ENCODE data around the gene GPC3.
"Not testable (repeated sequence)": the region's sequence is repeated elsewhere in the genome, so short reads cannot be mapped to it uniquely, and the experiment has no call there.

GPC3 gene

DNA sequence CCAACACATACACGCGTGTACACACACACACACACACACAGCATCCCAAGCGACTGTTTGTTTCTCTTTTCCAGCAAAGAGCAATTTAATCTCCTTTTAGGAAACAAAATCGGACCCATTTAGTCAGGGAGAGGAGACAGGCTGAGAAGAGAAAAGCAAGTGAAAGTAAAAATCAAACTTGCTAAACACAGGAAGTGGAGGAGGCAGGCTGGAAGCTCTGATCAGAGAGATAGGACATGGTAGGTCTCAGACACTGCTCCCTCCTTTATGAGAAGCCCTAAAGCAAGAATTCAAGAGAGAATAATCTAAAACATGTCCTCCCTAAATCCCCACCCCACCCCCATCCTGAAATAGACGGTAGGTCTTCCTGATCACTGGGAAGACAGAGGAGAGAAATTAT, 62.3 kb downstream of the GPC3 start:
- DNase-seq = no peak

DNA sequence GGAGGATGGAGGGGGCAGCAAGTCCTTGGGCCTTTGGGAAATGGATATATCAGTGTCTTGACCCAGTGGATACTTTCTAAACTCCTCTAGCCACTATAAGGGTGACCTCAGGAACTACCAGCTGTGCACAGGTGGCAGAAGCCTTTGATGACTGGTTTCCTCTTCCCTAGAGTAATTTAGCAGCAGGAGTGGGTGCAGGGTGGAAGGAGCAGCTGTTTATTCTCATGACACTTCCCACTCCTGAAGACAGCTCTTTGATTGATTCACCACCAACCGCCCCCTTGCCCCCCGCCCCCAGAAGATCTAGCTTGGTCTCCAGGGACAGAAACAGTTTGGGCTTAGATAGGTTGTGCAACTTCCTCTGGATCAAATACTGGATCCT, 63.0 kb downstream of the GPC3 start:
- DNase-seq = no peak

DNA sequence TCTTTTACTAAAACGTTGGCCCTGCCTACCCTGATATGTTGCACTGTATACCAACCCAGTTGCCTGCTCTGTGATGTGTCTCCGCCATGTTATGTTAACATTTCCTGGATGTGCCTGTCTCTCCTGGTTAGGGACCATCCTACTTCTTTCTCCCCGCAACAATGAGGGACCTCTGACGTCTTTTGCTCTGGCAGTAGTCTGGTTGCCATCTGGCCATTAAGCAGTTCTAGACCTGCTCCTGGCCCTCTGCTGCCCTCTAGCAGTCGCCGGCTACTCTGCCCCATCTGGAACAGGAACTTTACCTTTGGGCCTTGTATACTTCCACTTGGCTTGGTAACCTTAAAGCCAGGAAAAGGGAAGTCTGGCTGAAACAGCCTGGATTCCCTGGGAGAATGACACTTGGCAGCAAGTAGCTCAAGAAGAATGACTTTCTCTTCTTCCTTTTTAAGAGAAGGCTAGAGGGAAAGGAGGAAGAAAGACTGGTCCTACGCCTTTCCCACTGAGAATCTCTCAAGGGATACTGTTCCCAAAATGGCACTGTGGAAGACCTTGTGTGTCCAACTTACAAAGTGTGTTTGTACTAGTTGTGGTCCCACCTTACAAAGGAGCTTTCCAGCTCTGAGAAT, 63.5 kb downstream of the GPC3 start:
- DNase-seq = no peak

DNA sequence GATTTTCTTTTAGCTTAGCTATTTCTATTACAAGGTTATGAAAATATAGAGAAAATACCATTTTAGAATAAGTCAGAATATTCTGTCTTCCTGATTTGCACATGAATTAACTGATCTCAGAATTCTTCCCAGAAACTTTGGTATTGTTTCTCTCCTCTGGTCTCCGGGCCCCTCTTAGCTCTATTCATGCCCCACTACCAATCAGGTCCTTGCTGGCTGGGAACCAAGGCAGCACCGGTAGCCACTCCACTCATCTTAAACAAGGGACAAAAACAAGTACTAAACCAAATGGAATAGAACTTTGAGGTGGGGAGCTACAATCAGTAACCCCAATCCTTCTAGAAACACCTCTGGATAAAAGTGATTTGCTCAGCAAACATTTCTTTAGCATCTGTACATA, 64.3 kb downstream of the GPC3 start:
- DNase-seq = no peak

DNA sequence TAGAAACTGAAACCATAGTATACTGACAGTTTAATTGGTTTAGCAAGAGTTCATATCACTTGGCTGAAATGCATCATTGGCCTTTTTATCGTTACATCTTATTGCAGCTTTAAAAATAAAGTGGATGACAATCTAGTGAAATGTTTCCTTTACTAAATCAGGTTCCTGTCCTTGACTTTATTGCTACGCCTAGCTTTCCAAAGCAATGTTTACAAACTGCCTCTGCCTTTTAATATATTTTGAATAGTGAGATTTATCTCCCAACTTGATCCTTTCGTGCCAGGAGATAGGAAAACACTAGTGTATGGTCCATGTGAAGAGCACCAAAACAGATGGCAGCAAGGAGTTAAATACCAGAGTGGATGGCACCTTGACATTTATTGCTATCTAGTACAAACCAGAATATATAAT, 67.0 kb downstream of the GPC3 start:
- DNase-seq = no peak

DNA sequence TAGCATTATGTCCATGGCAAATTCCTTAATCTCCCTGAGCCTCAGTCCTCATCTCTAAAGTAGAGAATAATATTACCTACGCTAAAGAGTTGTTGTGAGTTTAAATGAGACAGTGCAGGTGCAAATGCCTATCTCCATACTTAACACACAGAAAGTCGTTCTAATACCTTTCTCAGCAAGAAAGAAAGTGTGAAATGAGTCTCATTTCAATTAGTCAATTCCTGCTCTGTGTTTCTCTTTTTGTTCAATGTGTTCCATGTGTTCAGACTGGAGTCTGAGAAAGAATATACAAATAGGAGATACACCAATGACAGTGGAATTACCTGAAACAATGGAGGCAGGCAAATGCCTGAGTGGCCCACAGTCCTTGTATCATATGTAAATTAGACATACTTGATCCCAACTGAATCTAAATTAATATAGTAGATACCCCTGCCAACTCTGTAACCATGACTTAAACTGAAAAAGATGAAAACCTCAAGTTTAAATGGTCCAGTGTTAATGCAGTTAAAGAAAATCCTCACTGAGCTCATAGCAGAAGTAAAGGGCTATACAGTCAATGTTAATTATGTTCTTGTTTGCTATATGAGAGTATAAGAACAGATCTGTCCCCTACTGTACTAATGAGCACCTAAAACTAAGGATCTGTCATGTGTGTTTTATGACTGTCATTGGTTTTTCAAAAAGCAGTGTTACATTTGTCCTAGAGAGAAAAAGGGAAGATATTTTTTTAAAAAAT, 68.2 kb downstream of the GPC3 start:
- no peak for DNase-seq

DNA sequence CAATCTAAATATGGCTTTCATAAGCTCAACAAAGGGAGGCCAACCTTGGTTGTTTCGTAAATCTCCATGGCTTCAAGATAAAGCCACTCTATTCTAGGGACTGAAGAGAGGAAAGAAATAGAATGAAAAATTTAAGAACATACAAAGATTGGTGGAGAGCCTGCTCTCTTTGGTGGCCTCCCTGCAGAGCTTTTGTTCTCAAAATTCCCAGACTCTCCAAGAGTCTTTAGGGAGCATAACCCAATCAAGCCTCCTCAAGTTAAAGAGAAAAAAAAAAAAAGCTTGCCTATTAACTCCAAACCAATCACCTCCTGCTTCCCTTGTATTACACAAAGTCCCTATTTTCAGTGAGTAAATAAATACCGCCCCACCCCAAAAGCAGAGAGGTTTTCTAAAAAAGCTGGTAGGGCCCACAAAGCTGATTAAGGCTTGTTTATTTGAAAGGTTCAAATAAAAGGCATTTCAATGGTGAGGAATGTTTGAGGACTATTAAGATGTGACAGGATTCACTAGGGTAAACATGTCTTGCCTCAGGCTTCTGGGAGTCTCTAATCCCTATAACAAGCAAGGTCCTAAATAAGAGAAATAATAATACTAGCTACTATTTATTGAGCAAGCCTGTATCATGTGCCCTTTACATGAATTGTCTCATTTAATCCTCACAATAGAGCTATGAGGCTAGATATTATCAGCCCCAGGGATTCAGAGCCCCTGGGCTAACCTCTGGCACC, 71.6 kb downstream of the GPC3 start:
- no peak for DNase-seq

DNA sequence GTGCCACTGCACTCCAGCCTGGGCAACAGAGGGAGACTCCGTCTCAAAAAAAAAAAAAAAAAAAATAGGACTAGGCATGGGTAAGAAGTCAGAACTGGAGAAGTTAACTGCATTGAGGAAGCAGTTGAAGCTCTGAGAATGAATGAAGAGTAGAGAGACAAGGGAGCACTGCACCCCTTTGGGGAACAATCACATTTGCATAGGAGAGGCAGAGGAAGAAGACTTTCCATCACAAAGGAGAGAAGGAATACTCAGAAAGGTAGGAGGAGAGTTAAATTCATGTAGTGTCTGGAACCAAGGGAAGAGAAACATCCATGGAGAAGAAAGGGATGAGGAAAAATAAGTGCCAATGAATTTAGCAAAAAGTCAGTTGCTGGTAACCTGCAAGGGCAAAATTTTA, 72.4 kb downstream of the GPC3 start:
- no peak for DNase-seq

DNA sequence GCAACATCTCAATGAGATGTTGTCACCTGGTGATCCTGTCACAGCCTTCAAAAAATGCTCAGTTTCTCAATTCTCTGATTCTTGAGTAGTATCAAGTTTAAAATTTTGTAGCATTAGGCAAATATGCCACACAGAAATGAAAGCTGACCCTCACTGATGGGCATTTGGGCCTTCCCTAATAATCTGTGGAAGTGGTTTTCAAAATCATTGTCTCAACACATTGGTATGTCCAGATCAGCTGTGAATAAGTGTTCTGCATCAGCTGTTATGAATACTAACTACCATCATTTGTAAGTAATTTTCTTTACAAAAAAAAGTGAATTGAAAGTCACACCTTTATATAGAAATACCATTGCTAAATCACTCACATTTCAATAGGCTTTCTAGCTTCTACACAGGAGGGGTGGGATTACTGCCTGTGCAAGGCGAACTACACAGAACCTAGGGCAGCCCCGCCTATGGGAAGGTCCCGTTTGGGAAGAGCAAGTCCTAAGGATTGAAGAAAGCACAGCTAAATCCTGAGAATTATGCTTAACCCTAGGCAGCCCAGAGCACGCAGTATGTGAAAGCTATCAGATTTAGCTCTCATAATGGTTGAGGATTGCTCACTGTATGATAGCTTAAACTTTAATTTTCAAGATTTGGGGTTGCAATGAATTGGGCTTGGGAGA, 73.4 kb downstream of the GPC3 start:
- DNase-seq = no peak

DNA sequence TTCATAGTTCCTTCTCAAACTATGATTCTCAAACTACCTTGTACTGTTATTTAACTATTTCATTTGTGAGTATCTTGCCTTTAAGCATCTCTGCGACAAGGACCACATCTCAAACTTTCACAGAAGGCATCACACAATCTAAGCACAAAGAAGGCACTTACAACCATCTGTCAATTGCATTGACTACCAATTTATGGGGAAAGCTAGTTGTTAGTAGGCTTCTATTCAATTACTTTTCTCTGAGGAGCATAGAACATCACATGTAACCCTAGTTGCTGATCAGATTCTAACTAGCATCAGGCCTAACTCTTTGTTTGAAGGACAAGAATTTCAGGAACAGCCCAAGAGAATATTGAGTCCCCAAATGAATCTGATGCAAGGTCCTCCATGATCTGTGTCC, 74.9 kb downstream of the GPC3 start:
- no peak for DNase-seq

DNA sequence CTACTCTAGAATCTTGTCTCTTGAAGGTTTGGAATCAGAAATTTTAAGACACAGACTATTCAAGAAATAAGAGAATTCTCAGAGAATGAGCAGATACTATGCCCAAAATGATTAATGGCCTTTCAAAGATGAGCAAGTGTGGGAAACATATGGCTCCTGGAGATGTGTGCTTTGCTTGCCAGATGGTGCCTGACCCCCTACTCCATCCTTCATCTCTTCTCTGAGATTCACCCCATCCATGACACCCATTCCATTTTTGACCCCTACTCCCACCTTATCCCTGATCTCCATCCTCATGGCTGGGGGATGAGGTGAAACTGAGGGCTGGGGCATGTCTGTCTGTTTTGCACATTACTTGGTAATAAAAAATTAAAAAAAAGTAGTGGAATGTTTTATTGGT, 75.5 kb downstream of the GPC3 start:
- no peak for DNase-seq

DNA sequence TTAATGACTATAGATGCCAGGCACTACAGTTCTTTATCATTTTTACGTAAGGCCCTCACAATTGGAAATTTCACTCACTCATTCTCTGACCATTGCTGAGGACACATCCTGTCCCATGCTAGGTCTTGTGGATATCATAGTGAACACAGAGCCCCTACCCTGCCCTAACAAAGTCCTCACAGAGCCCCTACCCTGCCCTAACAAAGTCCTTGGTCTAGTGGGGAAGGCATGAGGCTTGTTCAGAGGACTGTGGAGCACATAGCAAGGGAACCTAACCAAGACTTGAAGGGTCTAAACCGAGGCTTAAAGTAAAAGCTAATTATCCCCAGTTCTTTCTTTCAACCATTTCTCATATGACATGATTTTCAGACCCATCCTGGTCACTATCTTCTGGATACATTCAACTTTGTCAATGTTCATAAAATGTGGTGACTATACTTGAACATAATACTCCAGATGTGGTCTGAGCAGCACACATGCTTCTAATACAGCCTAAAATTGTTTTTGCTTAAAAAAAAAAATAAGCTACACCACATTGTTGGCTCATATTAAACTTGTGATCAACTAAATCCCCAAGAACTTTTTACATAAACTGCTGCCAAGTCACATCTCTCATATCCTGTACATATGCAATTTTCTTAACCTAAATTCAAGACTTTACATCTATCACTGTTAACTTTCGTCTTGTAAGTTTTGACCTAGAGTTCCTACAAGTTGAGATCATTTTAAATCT, 77.0 kb downstream of the GPC3 start:
- DNase-seq = no peak

DNA sequence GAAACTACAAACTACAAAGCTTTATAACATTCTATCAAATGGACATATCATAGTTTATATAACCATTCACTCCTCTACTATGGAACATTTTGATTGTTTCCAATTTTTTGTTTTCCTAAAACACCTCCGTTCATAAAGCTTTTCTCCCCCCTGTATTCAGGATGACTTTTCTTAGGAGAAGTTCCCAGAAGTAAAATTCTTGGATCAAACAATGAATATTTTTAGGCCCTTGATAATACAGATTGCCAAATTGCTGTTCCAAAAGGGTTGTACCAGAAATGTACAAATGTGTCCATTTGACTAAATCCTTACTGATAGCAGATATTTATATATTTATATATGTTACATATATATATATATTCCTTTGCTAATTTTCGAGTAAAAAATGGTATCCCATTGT, 77.8 kb downstream of the GPC3 start:
- DNase-seq = no peak

DNA sequence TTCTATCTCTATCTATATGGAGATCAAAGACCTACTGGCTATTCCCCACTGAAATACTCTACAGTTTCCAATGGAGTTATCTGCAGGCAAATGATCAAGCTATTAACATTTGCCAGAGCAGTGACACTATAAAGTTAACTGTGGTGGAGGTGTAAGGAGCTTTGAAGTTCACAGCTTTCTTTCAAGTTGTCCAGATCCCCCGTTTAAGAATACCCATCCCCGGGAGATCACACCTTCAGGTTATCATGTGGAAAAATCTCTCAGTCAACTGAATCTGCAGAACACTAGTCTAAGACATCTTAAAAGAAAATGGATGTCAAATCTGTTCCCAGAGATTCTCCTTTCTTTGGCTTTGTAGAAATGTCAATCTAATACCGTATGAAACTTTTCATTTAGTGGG, 80.1 kb downstream of the GPC3 start:
- no peak for DNase-seq

DNA sequence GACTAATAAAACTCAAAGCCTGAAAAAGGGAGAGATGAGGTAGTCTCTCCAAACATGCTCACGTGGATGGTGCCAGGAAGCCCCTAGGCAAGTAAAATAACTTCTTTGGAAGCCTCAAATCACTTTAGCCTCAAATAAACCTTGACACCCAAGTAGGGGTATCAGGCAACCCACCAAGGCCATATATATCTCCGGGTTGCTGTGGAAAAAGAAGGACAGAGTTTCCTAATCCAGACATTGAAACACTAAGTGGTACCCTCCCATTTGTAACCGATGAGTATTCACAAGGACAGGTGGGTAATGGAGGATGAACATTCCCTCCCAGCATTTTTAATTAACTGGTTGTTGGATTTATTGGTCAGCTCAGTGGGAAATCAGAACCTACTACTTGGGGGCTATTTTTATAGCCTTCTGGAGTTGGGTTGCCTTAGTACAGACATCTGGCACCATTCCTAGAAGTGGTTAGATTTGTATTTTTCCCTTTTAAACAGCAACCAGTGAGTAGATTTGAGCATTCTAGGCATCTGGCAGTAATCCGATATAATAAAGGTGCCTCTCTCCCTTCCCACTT, 87.7 kb downstream of the GPC3 start:
- DNase-seq = no peak

DNA sequence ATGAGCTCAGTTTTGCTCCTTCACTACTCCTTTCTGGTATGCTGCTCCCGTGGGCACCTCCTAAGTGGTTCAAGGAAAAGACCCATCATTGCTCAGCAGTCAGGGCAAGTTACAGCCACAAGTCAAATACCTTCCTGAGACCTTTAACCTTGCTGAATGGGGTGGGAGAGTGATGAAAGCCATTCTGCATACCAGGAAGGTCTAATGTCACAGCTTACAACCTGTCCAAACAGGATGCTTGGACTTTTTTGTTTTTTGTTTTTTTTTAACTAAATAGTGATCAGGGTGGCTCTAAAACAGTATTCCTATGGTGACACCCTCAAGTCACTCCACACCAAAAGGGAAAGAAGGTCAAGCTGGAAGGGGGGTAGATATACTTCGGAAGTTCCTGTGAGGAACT, 93.1 kb downstream of the GPC3 start:
- DNase-seq = no peak

DNA sequence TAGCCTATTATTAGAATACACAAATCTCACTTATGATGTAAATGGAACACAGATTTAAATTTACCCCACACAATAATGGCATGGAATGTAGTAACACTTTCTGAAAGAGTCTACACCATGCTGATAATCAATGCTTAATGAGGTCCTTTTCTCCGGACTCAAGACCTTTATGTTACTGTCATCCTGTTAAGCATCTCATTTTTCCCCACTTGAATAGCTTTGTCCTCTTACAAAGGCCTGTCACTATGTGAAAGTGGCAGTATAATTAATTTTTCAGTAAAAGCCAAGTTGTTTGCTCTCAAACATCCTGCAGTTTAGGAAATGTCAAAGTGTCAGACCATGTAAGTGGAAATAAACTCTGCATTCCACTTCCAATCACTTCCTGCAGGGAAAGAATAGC, 96.4 kb downstream of the GPC3 start:
- no peak for DNase-seq

DNA sequence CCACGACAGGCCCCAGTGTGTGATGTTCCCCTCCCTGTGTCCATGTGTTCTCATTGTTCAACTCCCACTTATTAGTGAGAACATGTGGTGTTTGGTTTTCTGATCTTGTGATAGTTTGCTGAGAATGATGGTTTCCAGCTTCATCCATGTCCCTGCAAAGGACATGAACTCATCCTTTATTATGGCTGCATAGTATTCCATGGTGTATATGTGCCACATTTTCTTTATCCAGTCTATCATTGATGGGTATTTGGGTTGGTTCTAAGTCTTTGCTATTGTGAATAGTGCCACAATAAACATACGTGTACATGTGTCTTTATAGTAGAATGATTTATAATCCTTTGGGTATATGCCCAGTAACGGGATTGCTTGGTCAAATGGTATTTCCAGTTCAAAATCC, 97.3 kb downstream of the GPC3 start:
- not testable (repeated sequence) for DNase-seq

DNA sequence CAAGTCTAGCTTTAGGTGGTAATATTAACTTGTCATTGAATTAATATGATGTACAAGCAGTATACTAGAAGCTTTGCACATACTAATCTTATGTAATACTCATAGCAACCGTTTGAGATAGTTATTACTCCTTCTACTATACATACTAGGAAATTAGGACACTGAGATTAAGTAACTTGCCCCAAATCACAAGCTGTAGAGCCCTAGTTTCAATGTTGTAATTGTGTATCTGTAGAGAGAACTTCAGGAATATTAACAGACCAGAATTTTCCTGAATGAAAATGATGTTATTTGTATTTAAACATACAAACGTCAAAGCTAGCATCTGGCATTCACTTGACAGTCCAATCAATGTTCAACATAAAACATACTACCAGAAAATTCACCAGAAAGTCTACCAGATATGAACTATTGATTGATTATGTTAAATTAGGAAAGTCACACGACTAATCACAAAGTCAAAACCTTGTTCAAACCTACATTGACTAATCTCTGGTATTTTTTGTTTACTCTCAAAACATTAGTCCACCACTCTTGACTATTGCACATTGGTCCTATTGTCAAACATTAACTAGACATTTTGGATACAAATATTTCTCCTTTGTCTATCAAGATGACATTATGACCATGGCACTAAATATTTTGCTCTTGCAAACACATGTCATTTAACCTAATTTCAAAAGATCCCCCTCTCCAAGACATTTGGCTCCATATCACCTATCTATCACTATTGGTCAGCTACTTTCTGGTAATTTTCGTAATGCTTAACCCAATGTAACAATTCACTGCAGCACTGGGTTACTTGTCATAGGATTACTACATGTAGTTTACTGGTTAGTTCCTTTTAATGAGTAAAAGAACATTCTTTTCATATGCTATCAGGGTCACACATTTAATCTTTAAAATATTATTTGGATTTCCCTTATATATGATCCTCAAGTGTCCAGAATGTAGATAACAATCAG, 100.7 kb downstream of the GPC3 start:
- DNase-seq = no peak

DNA sequence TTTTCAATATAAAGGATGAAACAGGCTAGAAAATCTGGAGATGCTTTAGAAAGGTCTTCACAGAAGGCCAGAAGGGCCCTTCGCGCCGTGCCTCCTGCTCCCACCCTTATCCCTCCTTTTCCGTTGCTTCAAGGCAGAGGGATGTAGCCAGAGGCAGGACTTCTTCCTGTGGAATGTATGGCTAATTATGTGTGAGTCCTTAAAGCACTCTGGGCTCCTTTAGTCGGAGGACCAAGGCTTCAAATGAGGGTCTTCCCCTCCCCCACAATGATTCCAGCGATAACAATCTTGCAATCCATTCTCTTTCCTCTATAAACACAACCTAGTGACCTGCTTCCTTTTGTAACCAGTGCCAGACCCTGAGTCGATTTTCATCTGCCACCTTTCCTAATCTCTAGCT, 103.5 kb downstream of the GPC3 start:
- no peak for DNase-seq

DNA sequence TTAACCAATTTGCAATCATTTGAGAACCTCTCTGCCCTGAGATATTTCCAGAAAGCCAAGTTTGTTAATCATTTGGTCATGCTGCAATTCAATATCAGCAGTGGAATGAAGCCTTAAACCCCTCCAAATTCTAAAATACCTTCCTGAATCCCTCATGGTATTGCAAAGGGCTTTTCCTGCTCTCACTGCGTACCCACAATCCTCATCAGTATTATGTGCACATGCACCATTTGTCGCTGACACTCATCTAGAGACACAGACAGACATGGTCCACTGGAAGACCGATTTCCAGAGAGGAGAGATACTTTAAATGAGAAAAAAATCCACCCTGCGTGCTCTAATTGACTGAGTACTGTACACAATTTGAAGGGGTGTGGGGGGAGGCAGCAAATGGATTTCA, 104.4 kb downstream of the GPC3 start:
- DNase-seq = no peak

DNA sequence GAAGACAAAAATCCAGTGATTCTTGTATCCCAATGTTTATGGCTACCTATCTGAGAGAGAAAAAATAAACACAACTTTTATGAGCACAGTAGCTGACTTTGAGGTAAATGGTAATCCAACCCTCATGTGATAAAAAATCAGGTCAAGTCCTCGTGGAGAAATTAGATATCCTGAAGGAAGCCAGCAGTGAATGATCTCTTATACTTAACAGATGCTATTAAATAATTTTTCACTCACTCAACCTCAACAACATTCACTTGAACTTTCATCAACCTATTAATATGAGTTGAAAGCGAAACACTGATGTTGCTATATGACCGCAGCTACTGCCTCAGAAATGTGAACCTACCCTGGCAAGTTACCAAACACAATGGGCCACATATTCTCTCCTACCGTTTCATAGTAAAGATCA, 105.4 kb downstream of the GPC3 start:
- no peak for DNase-seq

Data from activated effector memory CD4-positive, alpha-beta T cell treated with Interleukin-2 at 50 U/mL for 16 hours (primary cell).